Neural progenitor cell (in vitro differentiated cells): Measurements from ENCODE around the gene TRAF2. TPM values are rescaled to one million over a fixed set of nuclear protein-coding genes. Genes with fewer than 3 reads are reported as not detected.
"Not testable (repeated sequence)": the region's sequence is repeated elsewhere in the genome, so short reads cannot be mapped to it uniquely, and the experiment has no call there.

Source experiments
- DNase-seq: peaks from one replicate; pipeline ENCODE4 v3.0.0-alpha.2; 2016; ENCODE audit warnings: low spot score
- H2AFZ ChIP-seq: fragments of 200-600 bp; sonication (generic); replicated peaks from 2 replicates; pipeline ENCODE4 v1.6.1; 2016; ENCODE audit warnings: antibody characterized with exemption
- H3F3A ChIP-seq: fragments of 200-600 bp; sonication (generic); 2 replicates; pipeline ENCODE4 v1.6.1; 2016; ENCODE audit warnings: antibody characterized with exemption, low read depth
- H3K27ac ChIP-seq: fragments of 200-600 bp; sonication (generic); 2 replicates; pipeline ENCODE4 v1.5.1; 2016; ENCODE audit warnings: mild to moderate bottlenecking
- H3K27me3 ChIP-seq: fragments of 200-600 bp; sonication (generic); 2 replicates; pipeline ENCODE4 v1.6.1; 2016; ENCODE audit warnings: mild to moderate bottlenecking, moderate library complexity
- H3K36me3 ChIP-seq: fragments of 200-600 bp; sonication (generic); 2 replicates; pipeline ENCODE4 v1.5.1; 2016
- H3K4me1 ChIP-seq: fragments of 200-600 bp; sonication (generic); 2 replicates; pipeline ENCODE4 v1.6.1; 2016; ENCODE audit warnings: mixed run types
- H3K4me2 ChIP-seq: fragments of 200-600 bp; sonication (generic); 2 replicates; pipeline ENCODE4 v1.6.1; 2016
- H3K4me3 ChIP-seq: fragments of 200-600 bp; sonication (generic); 2 replicates; pipeline ENCODE4 v1.5.1; 2016
- H3K79me2 ChIP-seq: fragments of 200-600 bp; sonication (generic); 2 replicates; pipeline ENCODE4 v1.6.1; 2016; ENCODE audit warnings: low read depth
- H3K9ac ChIP-seq: fragments of 200-600 bp; sonication (generic); 2 replicates; pipeline ENCODE4 v1.6.1; 2016
- H3K9me3 ChIP-seq: fragments of 200-600 bp; sonication (generic); 2 replicates; pipeline ENCODE4 v1.5.1; 2016; ENCODE audit warnings: low read depth
- H4K20me1 ChIP-seq: fragments of 200-600 bp; sonication (generic); 2 replicates; pipeline ENCODE4 v1.6.1; 2016; ENCODE audit warnings: low read depth
- H3K27ac Mint-ChIP-seq: 3 replicates; pipeline ENCODE4 v1.8.0; 2021; ENCODE audit warnings: mixed read lengths
- H3K27me3 Mint-ChIP-seq: 2 replicates; pipeline ENCODE4 v1.8.0; 2022; ENCODE audit warnings: low read depth, mild to moderate bottlenecking, inconsistent platforms, moderate library complexity, mixed read lengths; ENCODE audit not compliant: insufficient read depth
- H3K36me3 Mint-ChIP-seq: 3 replicates; pipeline ENCODE4 v1.8.0; 2021; ENCODE audit warnings: mixed read lengths
- H3K4me1 Mint-ChIP-seq: 3 replicates; pipeline ENCODE4 v1.8.0; 2021; ENCODE audit warnings: mixed read lengths
- H3K4me3 Mint-ChIP-seq: 3 replicates; pipeline ENCODE4 v1.8.0; 2021; ENCODE audit warnings: mild to moderate bottlenecking, moderate library complexity, mixed read lengths
- H3K9me3 Mint-ChIP-seq: 3 replicates; pipeline ENCODE4 v1.8.0; 2020; ENCODE audit warnings: mixed read lengths
- EZH2 ChIP-seq: fragments of 200-600 bp; sonication (generic); IDR thresholded peaks from 2 replicates; pipeline ENCODE4 v1.6.1; 2017; ENCODE audit warnings: antibody characterized with exemption, mild to moderate bottlenecking, moderate library complexity
- EZH2phosphoT487 ChIP-seq: fragments of 200-600 bp; sonication (generic); IDR thresholded peaks from 2 replicates; pipeline ENCODE4 v1.6.1; 2017; ENCODE audit warnings: antibody characterized with exemption
- total RNA-seq: library from RNA; depleted of rRNA; stranded (reverse); fragments of >200 nt; gene quantifications from 2 replicates; pipeline ENCODE4 v1.2.3, GENCODE V29; 2015; ENCODE audit warnings: low replicate concordance
- TF ChIP-seq, protein P1 (sequence below): fragments of 200-600 bp; sonication (generic); IDR thresholded peaks from 2 replicates; pipeline ENCODE4 v1.5.1; 2017; ENCODE audit warnings: antibody characterized with exemption, mild to moderate bottlenecking

The TRAF2 gene
- total RNA-seq, 1 donor from 2014 or later: 16.1 TPM

DNA sequence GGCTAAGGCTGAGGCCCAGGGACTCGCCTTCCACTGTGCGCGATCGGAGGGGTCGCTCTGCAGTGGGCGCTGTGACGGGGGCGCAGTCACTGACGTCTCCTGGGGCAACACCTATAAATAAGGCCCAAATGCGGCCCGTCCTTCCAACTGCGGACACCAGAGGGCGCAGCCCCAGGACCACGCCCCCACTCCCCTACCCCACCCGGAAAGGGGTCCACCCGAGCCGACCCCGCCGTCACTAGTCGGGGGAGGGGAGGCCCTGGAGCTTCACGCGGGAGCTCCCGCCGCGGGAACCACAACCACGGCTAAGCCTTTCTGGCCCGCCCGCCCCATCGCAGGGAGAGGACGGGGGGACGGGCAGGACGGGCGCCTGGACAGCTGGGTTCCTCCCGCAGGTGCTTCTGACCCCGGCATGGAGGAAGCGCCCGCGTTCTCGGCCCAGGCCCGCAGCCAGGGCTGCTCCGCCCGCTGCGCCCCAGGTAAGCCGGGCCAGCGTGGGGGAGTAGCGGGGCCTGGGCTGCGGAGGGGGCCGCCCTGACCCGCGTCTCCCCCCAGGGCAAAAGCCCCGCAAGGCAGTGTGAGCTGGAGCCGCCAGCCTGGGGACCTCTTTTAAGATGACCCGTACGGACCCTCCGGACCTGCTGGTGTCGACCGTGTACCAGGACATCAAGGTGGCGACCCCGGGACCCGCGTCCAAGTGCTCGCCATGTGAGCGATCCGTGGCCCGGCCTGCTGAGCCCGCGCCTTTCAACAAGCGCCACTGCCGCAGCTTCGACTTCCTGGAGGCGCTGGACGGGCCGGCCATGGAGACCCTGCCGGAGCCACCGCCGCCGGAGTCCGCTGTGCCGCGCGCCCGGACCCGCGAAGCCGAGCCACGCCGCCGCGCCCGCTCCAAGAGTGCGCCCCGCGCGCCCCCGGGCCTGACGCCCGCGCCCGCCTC is 42.2 kb upstream of the TRAF2 start:
- H3K4me2 ChIP-seq, H3K27ac ChIP-seq, H3K9ac ChIP-seq, H3K4me3 Mint-ChIP-seq, H2AFZ ChIP-seq, H3K36me3 Mint-ChIP-seq, H3K4me3 ChIP-seq, H3K9me3 Mint-ChIP-seq, H3K79me2 ChIP-seq, H3K27ac Mint-ChIP-seq, H3K9me3 ChIP-seq, H3K36me3 ChIP-seq: not testable (repeated sequence)
- TF ChIP-seq, protein P1, sequence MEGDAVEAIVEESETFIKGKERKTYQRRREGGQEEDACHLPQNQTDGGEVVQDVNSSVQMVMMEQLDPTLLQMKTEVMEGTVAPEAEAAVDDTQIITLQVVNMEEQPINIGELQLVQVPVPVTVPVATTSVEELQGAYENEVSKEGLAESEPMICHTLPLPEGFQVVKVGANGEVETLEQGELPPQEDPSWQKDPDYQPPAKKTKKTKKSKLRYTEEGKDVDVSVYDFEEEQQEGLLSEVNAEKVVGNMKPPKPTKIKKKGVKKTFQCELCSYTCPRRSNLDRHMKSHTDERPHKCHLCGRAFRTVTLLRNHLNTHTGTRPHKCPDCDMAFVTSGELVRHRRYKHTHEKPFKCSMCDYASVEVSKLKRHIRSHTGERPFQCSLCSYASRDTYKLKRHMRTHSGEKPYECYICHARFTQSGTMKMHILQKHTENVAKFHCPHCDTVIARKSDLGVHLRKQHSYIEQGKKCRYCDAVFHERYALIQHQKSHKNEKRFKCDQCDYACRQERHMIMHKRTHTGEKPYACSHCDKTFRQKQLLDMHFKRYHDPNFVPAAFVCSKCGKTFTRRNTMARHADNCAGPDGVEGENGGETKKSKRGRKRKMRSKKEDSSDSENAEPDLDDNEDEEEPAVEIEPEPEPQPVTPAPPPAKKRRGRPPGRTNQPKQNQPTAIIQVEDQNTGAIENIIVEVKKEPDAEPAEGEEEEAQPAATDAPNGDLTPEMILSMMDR: peak; percentile 52
- Histone ChIP-seq H3K27me3 (peaks cover 20% of the 10 kb centered on the region), H3K4me1 (peaks cover 23% of the 10 kb centered on the region), H4K20me1 (peaks cover 40% of the 10 kb centered on the region), H3F3A (peaks cover 43% of the 10 kb centered on the region)
- DNase-seq: peak; percentile 49
- Mint-ChIP-seq H3K4me1 (peaks cover 23% of the 10 kb centered on the region), H3K27me3 (peaks cover 25% of the 10 kb centered on the region)

- H3K4me1 Mint-ChIP-seq: peaks cover 21% of the 10 kb centered on the region
- H3K27ac Mint-ChIP-seq: no peak overlapping the region
- Histone ChIP-seq H3K36me3 (no peaks in the 10 kb centered on the region), H3K4me1 (peaks cover 23% of the 10 kb centered on the region), H2AFZ (no peak overlapping the region), H3K9ac (no peak overlapping the region), H3K27me3 (peaks cover 20% of the 10 kb centered on the region), H3F3A (peaks cover 40% of the 10 kb centered on the region), H3K9me3 (no peaks in the 10 kb centered on the region), H4K20me1 (peaks cover 37% of the 10 kb centered on the region), H3K4me3 (no peak overlapping the region), H3K4me2 (no peak overlapping the region), H3K79me2 (peaks cover under 1% of the 10 kb centered on the region), H3K27ac (no peak overlapping the region)
- H3K4me3 Mint-ChIP-seq: no peak overlapping the region
- DNase-seq: no peak
- peaks cover 25% of the 10 kb centered on the region for H3K27me3 Mint-ChIP-seq
- no peaks in the 10 kb centered on the region for H3K9me3 Mint-ChIP-seq
- TF ChIP-seq, protein P1: no peak
- TF ChIP-seq EZH2: no peak
- no peak for TF ChIP-seq EZH2phosphoT487
- H3K36me3 Mint-ChIP-seq: no peaks in the 10 kb centered on the region
These were observed 41.4 kb upstream of the TRAF2 start for GRCh38 chr9:136844761-136845464.

DNA sequence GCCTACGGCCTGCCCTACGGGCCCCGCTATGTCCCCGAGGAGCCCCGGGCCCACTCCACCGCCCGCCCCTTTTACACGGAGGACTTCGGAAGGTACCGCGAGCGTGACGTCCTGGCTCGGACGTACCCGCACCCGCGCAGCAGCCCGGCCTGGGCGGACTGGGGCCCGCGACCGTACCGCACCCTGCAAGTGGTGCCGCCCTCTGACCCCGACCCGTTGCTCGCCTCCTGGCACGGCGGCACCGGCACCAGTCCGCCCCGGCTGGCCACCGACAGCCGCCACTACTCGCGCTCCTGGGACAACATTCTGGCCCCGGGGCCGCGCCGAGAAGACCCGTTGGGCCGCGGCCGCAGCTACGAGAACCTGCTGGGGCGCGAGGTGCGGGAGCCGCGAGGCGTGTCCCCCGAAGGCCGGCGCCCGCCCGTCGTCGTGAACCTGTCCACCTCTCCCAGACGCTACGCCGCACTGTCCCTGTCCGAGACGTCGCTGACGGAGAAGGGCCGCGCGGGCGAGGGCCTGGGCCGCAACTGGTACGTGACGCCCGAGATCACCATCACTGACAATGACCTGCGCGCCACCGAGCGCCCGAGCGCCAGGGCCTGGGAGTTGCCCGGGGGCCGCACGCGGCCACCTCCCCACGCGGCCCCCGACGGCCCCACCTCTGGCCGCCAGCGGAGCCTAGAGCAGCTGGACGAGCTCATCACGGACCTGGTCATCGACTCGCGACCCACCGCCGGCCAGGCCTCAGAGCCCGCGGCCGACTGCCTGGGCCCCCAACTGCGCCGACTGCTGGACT is 40.7 kb upstream of the TRAF2 start:
- Mint-ChIP-seq H3K36me3 (no peaks in the 10 kb centered on the region), H3K27ac (no peak overlapping the region), H3K4me3 (no peak overlapping the region), H3K27me3 (peaks cover 24% of the 10 kb centered on the region), H3K4me1 (peaks cover 18% of the 10 kb centered on the region), H3K9me3 (no peaks in the 10 kb centered on the region)
- no peak overlapping the region for H3K9ac ChIP-seq
- peaks cover 8% of the 10 kb centered on the region for H3K79me2 ChIP-seq
- no peak overlapping the region for H3K4me3 ChIP-seq
- no peak overlapping the region for H3K27ac ChIP-seq
- no peak overlapping the region for H2AFZ ChIP-seq
- H3K27me3 ChIP-seq: peaks cover 20% of the 10 kb centered on the region
- no peak for DNase-seq
- TF ChIP-seq, protein P1: no peak
- TF ChIP-seq EZH2phosphoT487 (no peak), EZH2 (no peak)
- no peak overlapping the region for H3K4me2 ChIP-seq
- H3K36me3 ChIP-seq: no peaks in the 10 kb centered on the region
- H3K9me3 ChIP-seq: no peaks in the 10 kb centered on the region
- H3K4me1 ChIP-seq: peaks cover 20% of the 10 kb centered on the region
- peaks cover 32% of the 10 kb centered on the region for H3F3A ChIP-seq
- peaks cover 37% of the 10 kb centered on the region for H4K20me1 ChIP-seq
